GM12892 (cell line): Measurements from ENCODE around the gene NUAK2.
A peak's percentile ranks its signal among the peaks of the same experiment; 100 is the strongest.

Source experiments
- DNase-seq: peaks from one replicate; pipeline ENCODE4 v3.0.0; 2011; ENCODE audit not compliant: insufficient read length
- FAIRE-seq: peaks from 2 replicates; lab custom pipeline; 2011; peaks lifted over from hg19 to GRCh38; lab: Jason Lieb, UNC
- POLR2A ChIP-seq: IDR thresholded peaks from 2 replicates; pipeline ENCODE4 v1.6.1; 2011; ENCODE audit warnings: low read depth, low read length, control low read depth
- POLR2AphosphoS5 ChIP-seq: IDR thresholded peaks from 2 replicates; pipeline ENCODE4 v1.6.1; 2011; ENCODE audit warnings: low read depth, low read length, control low read depth
- TAF1 ChIP-seq: IDR thresholded peaks from 2 replicates; pipeline ENCODE4 v1.6.1; 2011; ENCODE audit warnings: low read depth, mild to moderate bottlenecking, control low read depth, low read length, borderline replicate concordance

Gene NUAK2

GRCh38 chr1:205326812-205327466, 5.4 kb upstream of the NUAK2 start:
- DNase-seq = no peak
- no peak for FAIRE-seq
- TF ChIP-seq TAF1 (no peak), POLR2A (no peak), POLR2AphosphoS5 (no peak)

- FAIRE-seq = peak; percentile 63
- no peak for TF ChIP-seq POLR2AphosphoS5
Observed at GRCh38 chr1:205325334-205325884, 3.9 kb upstream of the NUAK2 start.

DNA sequence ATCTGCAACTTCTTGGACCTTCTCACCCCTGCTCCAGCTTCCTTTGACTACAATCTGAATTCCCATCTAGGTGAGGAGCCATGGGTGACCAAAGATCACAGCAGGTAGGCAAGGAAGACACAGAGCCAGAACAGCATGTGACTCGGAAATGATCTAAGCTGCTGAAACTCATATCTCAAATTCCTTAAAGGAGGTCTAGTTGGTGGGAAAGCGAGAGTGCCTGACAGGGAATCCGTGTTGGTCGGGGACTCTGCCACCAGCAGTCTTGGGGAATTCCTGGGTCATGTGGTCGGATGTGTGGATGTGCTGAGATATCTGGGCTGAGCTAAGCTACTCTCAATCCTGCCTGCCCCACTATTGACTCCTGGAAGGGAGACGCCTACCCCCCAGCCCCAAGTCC, 3.2 kb upstream of the NUAK2 start:
- FAIRE-seq (no peak), DNase-seq (no peak)
- no peak for TF ChIP-seq TAF1
- no peak for TF ChIP-seq POLR2AphosphoS5
- TF ChIP-seq POLR2A = no peak

More at GRCh38 chr1:205325334-205325884, 3.9 kb upstream of the NUAK2 start:
- DNase-seq = no peak

DNA sequence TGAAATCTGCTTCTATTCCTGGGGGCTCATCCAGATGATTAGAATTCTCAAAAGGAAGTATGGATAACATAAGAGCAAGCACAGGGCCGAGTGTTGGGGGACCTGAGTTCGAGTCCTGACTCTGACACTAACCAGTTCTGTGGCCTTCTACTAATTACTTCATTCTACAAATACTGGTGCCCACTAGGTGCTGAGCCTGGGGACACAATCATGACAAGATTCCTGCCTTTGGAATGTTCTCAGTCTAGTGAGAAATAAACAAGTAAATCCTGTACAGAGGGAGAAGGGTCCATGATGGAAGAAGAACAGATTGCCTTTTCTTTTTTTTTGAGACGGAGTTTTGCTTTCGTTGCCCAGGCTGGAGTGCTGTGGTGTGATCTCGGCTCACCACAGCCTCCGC, 2.2 kb upstream of the NUAK2 start:
- FAIRE-seq (no peak), DNase-seq (no peak)
- TF ChIP-seq POLR2A (no peak), TAF1 (no peak), POLR2AphosphoS5 (no peak)

GRCh38 chr1:205321959-205322283, 376 bp upstream of the NUAK2 start:
- TF ChIP-seq POLR2AphosphoS5 = no peak
- TF ChIP-seq POLR2A = no peak
- TF ChIP-seq TAF1 = no peak
- DNase-seq (no peak), FAIRE-seq (no peak)

DNA sequence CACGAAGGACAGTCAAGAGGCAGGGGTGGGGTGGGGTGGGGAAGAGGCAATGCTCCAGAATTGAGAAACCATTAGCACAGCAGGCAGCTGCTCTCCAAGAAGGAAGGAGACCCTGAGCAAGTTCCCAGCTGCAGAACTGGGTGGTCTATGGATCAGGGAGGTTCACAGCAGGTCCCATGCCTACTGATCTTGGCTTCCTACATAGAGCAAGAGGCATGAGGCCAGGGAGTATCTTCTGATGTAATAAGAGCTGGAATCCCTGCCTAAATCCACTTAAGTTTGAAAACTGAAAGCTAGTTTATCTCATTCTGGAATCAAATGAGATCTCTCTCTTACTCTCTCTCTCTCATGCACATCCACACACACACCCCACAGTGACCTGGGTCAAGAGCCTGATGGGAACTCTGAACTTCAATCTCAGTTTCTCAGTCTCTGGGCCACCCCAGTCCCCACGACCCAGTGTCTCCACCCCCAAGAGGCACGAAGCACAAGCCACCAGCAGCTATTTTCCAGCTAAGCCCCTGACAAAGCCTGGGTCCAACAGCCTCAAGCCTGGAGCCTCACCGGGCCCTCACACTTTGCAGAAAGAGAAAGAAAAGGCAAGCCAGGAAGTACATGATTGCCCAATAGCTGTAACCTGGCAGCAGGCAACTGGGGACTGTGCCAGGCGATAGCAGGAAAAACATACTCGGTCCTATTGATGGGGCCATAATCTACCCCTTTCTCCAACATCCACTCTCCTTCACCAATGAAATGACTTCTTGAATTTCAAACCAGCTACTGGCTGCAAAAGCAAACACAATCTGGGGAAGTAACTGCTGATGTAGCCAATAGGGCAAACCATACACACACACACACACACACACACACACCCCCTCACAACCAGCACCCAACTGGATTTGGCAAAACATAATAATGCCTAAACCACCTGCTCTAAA, 2.2 kb downstream of the NUAK2 start:
- DNase-seq (no peak), FAIRE-seq (no peak)
- TF ChIP-seq POLR2AphosphoS5 (no peak), POLR2A (no peak), TAF1 (no peak)

- FAIRE-seq = no peak
Observed at GRCh38 chr1:205318231-205318991, 3.1 kb downstream of the NUAK2 start.

DNA sequence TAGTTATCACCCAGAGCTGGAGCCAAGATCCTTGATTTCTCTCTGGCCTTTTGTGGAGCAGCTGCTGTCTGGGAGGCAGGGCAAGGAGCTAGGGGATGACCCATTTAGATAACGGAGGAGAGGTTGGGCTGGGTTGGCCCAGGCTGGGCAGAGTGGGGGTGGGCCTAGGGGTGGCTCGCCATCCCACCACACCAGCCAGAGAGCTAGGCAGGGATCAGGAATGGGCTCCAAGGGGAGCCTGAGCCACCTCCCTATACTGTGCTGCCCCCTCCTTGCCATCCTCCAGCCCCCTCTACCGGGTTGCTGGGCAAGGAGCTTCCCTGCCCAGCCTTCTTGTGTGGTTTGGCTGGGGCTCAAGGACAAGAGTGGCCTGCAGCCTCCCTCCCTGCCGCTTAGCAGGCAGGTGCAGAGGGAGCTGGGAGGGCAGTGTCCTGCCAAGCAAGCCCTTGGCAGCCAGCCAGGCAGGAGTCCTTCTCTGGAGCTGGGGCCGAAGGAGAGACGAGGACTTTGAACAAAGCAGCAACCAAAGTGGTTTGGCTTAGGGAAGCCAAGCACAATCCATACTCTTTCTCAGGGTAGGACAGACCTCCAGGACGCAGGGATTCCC, 4.1 kb downstream of the NUAK2 start:
- no peak for DNase-seq
- no peak for FAIRE-seq

More at GRCh38 chr1:205318231-205318991, 3.1 kb downstream of the NUAK2 start:
- DNase-seq = no peak
- TF ChIP-seq POLR2A = no peak
- no peak for TF ChIP-seq POLR2AphosphoS5
- TF ChIP-seq TAF1 = no peak

GRCh38 chr1:205316161-205316566, 5.4 kb downstream of the NUAK2 start:
- DNase-seq (no peak), FAIRE-seq (no peak)
- TF ChIP-seq POLR2AphosphoS5 (no peak), POLR2A (no peak), TAF1 (no peak)

More for the DNA sequence above, 4.1 kb downstream of the NUAK2 start:
- no peak for TF ChIP-seq POLR2A
- no peak for TF ChIP-seq TAF1
- no peak for TF ChIP-seq POLR2AphosphoS5

DNA sequence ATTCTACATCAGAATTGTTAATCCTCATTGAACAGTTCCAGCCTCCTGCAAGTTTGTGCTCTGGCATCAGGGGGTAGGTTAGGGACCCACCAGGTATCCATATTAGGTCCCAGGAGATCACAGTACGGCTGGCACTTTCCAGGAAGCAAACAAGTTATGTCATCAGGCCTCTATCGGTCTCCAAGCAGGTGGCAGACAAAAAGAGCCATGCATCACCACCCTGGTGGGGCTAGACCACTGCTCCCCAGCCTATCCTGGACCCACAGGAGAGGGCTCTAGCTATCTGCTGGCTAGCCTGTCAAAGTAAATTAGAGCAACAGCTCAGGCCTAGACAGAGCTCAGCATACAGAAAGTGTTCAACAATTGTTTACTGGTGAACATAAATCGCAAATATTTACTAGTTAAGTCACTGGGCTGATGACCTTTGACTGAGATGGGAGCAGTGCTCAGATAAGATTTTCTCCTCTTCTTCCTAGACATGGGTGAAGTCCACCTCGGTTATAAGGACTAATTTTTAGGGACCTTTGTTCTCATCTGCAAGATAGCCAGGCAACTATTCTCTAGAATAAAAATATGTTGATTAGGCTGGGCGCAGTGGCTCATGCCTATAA, 6.4 kb downstream of the NUAK2 start:
- TF ChIP-seq TAF1 = no peak
- TF ChIP-seq POLR2AphosphoS5 = no peak
- TF ChIP-seq POLR2A = no peak
- DNase-seq (no peak), FAIRE-seq (no peak)
